ENCODE measurements around the gene MAGOH.

DNA sequence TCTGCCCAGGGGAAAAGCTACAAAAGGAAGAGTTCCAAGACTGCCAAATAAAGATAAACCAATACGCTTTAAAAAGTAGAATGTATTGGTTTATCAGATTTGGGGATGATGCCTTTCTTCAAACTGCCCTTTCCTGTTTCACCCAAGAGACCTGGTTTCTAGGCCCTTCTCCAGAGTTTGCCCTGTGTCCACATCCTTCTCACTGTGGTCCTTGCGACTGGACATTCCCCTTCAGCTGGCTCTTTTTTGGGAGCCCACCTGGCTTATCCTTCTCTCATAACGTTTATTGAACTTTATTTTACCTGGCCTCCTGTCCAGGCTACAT, 17.4 kb downstream of the MAGOH start:
- TF ChIP-seq, protein P1, sequence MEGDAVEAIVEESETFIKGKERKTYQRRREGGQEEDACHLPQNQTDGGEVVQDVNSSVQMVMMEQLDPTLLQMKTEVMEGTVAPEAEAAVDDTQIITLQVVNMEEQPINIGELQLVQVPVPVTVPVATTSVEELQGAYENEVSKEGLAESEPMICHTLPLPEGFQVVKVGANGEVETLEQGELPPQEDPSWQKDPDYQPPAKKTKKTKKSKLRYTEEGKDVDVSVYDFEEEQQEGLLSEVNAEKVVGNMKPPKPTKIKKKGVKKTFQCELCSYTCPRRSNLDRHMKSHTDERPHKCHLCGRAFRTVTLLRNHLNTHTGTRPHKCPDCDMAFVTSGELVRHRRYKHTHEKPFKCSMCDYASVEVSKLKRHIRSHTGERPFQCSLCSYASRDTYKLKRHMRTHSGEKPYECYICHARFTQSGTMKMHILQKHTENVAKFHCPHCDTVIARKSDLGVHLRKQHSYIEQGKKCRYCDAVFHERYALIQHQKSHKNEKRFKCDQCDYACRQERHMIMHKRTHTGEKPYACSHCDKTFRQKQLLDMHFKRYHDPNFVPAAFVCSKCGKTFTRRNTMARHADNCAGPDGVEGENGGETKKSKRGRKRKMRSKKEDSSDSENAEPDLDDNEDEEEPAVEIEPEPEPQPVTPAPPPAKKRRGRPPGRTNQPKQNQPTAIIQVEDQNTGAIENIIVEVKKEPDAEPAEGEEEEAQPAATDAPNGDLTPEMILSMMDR (IDR thresholded peaks at IDR 0.05) = no peak
- TF ChIP-seq EZH2 (IDR thresholded peaks at IDR 0.05) (no peak), EZH2phosphoT487 (IDR thresholded peaks at IDR 0.05) (no peak)
